Ishikawa (cell line): ENCODE results near the gene NCAPG2.

Experiments
- CEBPB ChIP-seq: IDR thresholded peaks from 2 replicates; pipeline ENCODE4 v1.6.1; 2012
- CREB1 ChIP-seq: IDR thresholded peaks from 2 replicates; pipeline ENCODE4 v1.6.1; 2012; ENCODE audit warnings: low read depth
- EGR1 ChIP-seq: IDR thresholded peaks from 2 replicates; pipeline ENCODE4 v1.6.1; 2012
- EP300 ChIP-seq: IDR thresholded peaks from 2 replicates; pipeline ENCODE4 v1.6.1; 2012; ENCODE audit warnings: borderline replicate concordance
- FOXM1 ChIP-seq: IDR thresholded peaks from 2 replicates; pipeline ENCODE4 v1.6.1; 2012; ENCODE audit warnings: low read depth, borderline replicate concordance
- MAX ChIP-seq: IDR thresholded peaks from 2 replicates; pipeline ENCODE4 v1.6.1; 2012
- NFIC ChIP-seq: IDR thresholded peaks from 2 replicates; pipeline ENCODE4 v1.6.1; 2012
- RAD21 ChIP-seq: IDR thresholded peaks from 2 replicates; pipeline ENCODE4 v1.6.1; 2012; ENCODE audit warnings: low read depth
- REST ChIP-seq: IDR thresholded peaks from 2 replicates; pipeline ENCODE4 v1.6.1; 2012; ENCODE audit warnings: low read depth, mild to moderate bottlenecking
- TAF1 ChIP-seq: IDR thresholded peaks from 2 replicates; pipeline ENCODE4 v1.6.1; 2012; ENCODE audit warnings: low read depth, mild to moderate bottlenecking
- TCF12 ChIP-seq: IDR thresholded peaks from 2 replicates; pipeline ENCODE4 v1.6.1; 2012; ENCODE audit warnings: low read depth
- TEAD4 ChIP-seq: IDR thresholded peaks from 2 replicates; pipeline ENCODE4 v1.6.1; 2012
- USF1 ChIP-seq: IDR thresholded peaks from 2 replicates; pipeline ENCODE4 v1.6.1; 2012
- YY1 ChIP-seq: IDR thresholded peaks from 2 replicates; pipeline ENCODE4 v1.6.1; 2012; ENCODE audit warnings: low read depth
- ZBTB7A ChIP-seq: IDR thresholded peaks from 2 replicates; pipeline ENCODE4 v1.6.1; 2012; ENCODE audit warnings: low read depth

NCAPG2 gene

GRCh38 chr7:158672975-158673374, 31.6 kb downstream of the NCAPG2 start:
- TF ChIP-seq TCF12 (no peak), USF1 (no peak), ZBTB7A (no peak), YY1 (no peak), EP300 (no peak), MAX (no peak), CREB1 (no peak), EGR1 (no peak), CEBPB (no peak), RAD21 (no peak), TEAD4 (no peak), TAF1 (no peak), FOXM1 (no peak), REST (no peak)

GRCh38 chr7:158666401-158666800, 38.2 kb downstream of the NCAPG2 start:
- TF ChIP-seq EP300 (no peak), ZBTB7A (no peak), EGR1 (no peak), TEAD4 (no peak), MAX (no peak), USF1 (no peak), REST (no peak), TCF12 (no peak), CEBPB (no peak), FOXM1 (no peak), RAD21 (no peak), CREB1 (no peak), TAF1 (no peak)

- TF ChIP-seq RAD21: no peak
- no peak for TF ChIP-seq TCF12
- TF ChIP-seq CEBPB: no peak
- TF ChIP-seq EGR1: no peak
- TF ChIP-seq EP300: no peak
- TF ChIP-seq NFIC: no peak
- TF ChIP-seq USF1: no peak
- TF ChIP-seq TAF1: no peak
- no peak for TF ChIP-seq MAX
- TF ChIP-seq FOXM1: no peak
- no peak for TF ChIP-seq REST
- no peak for TF ChIP-seq ZBTB7A
Observed at GRCh38 chr7:158664406-158664805, 40.2 kb downstream of the NCAPG2 start.

- TF ChIP-seq TCF12: no peak
- no peak for TF ChIP-seq RAD21
- no peak for TF ChIP-seq NFIC
- no peak for TF ChIP-seq ZBTB7A
- no peak for TF ChIP-seq EP300
- no peak for TF ChIP-seq MAX
- TF ChIP-seq REST: no peak
- TF ChIP-seq YY1: no peak
- TF ChIP-seq EGR1: no peak
- no peak for TF ChIP-seq TEAD4
- no peak for TF ChIP-seq USF1
- TF ChIP-seq FOXM1: no peak
- no peak for TF ChIP-seq TAF1
- TF ChIP-seq CREB1: no peak
- no peak for TF ChIP-seq CEBPB
Observed at GRCh38 chr7:158663428-158663741, 41.2 kb downstream of the NCAPG2 start.
